ENCODE data around the gene IGFBP3.

GRCh38 chr7:45880433-45880860 is 40.6 kb downstream of the IGFBP3 start:
- TF ChIP-seq CTCF (IDR thresholded peaks at IDR 0.05) (no peak), TP53 (CRISPR knock-in tag; IDR thresholded peaks at IDR 0.05) (no peak), CREM (CRISPR knock-in tag; IDR thresholded peaks at IDR 0.05) (no peak), MAX (CRISPR knock-in tag; IDR thresholded peaks at IDR 0.05) (no peak), ZBTB43 (CRISPR knock-in tag; IDR thresholded peaks at IDR 0.05) (no peak), ATF6 (CRISPR knock-in tag; IDR thresholded peaks at IDR 0.05) (no peak), ARID4B (CRISPR knock-in tag; IDR thresholded peaks at IDR 0.05; ENCODE audit: borderline replicate concordance) (no peak), TEAD4 (CRISPR knock-in tag; IDR thresholded peaks at IDR 0.05) (no peak), TEAD1 (CRISPR knock-in tag; IDR thresholded peaks at IDR 0.05) (no peak)
